AG08396 (cell line): Measurements from ENCODE around the gene VHLL.

Experiments
- DNase-seq: peaks from one replicate; pipeline ENCODE4 v3.0.0; 2012; ENCODE audit warnings: low spot score, mixed read lengths

The VHLL gene

GRCh38 chr1:156253634-156254033, 45.5 kb downstream of the VHLL start:
- DNase-seq, result no peak

- no peak for DNase-seq
Measured at GRCh38 chr1:156251527-156251926, 47.6 kb downstream of the VHLL start.

- no peak for DNase-seq
Measured at GRCh38 chr1:156249593-156249992, 49.5 kb downstream of the VHLL start.
